Measurements from ENCODE around the gene SLC26A9.

DNA sequence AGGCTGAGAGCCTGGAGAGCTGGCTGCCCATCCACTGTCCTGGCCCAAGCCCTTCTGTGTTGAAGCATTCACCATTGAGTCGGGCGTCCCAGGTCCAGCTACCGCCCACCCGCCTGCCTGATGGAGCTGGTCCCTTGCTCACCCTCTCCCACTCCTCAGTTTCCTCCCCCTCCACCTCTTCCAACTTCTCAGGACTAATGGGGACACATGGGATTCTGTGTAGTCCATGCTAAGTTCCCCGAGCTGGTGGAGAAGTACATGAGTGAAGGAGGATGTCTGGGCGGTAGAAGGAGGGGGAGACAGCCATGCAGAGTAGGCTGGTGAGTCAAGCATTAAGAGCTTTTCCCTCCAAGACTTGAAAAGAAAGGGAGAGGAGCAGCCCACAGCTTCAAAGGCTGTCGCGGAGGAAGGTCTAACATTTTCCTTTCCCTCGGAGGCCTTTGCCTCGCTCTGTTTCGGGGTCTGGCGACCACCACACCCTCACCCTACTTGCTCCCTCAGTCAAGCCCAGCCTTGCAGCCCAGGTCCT lies 561 bp downstream of the SLC26A9 start:
- no peak for TF ChIP-seq POLR2AphosphoS5 (IDR thresholded peaks at IDR 0.05; ENCODE audit: low read depth, low read length)
- TF ChIP-seq SIN3A (IDR thresholded peaks at IDR 0.05; ENCODE audit: borderline replicate concordance, insufficient read depth, low read depth, low read length), result no peak
